ENCODE results near the gene SERGEF.

Gene SERGEF

GRCh38 chr11:18012906-18013781, at the start of gene SERGEF:
Gene SERGEF, minus strand, starts transcription at chr11:18013047. Its CDS starts 37 bp downstream, at chr11:18013010.
- DNase-seq, result peak; percentile 20 to 88 (median 72)

- DNase-seq, result no peak
Observed at GRCh38 chr11:18061351-18061750, 48.5 kb upstream of the SERGEF start.

- DNase-seq, result no peak
Observed at GRCh38 chr11:18056561-18057181, 43.8 kb upstream of the SERGEF start.

GRCh38 chr11:18054511-18055103, 41.8 kb upstream of the SERGEF start:
- no peak for DNase-seq

- no peak for DNase-seq
Observed at GRCh38 chr11:18050848-18051247, 38.0 kb upstream of the SERGEF start.

- DNase-seq, result no peak
Observed at GRCh38 chr11:18046116-18046777, 33.4 kb upstream of the SERGEF start, which contains the start of gene TPH1. Gene TPH1, minus strand, starts transcription at chr11:18046269. Its CDS starts 5,507 bp downstream, at chr11:18040762.

- no peak for DNase-seq
Observed at GRCh38 chr11:18036456-18036855, 23.6 kb upstream of the SERGEF start.

- no peak for DNase-seq
Observed at GRCh38 chr11:18027475-18027874, 14.6 kb upstream of the SERGEF start.

GRCh38 chr11:18022419-18022818, 9.6 kb upstream of the SERGEF start:
- DNase-seq, result no peak

GRCh38 chr11:18019650-18020049, 6.8 kb upstream of the SERGEF start:
- no peak for DNase-seq

- no peak for DNase-seq
Observed at GRCh38 chr11:18016789-18017188, 3.9 kb upstream of the SERGEF start.

- no peak for DNase-seq
Observed at GRCh38 chr11:18014876-18015275, 2.0 kb upstream of the SERGEF start.

GRCh38 chr11:18013790-18014507, 1.1 kb upstream of the SERGEF start:
- DNase-seq, result peak in 4 of 14 donors; percentile 15 to 52 (median 27)

- peak in 8 of 14 donors; percentile 5 to 67 (median 46) for DNase-seq
Observed at GRCh38 chr11:18012122-18012905, 533 bp downstream of the SERGEF start.

- DNase-seq, result peak in 3 of 14 donors; percentile 7 to 33 (median 8)
Observed at GRCh38 chr11:18011633-18012032, 1.2 kb downstream of the SERGEF start.

- DNase-seq, result no peak
Observed at GRCh38 chr11:18010977-18011586, 1.8 kb downstream of the SERGEF start.

- DNase-seq, result no peak
Observed at GRCh38 chr11:18010121-18010670, 2.7 kb downstream of the SERGEF start.

- no peak for DNase-seq
Observed at GRCh38 chr11:18005376-18006129, 7.3 kb downstream of the SERGEF start.

GRCh38 chr11:18001191-18001590, 11.7 kb downstream of the SERGEF start:
- no peak for DNase-seq

GRCh38 chr11:18000760-18001159, 12.1 kb downstream of the SERGEF start:
- no peak for DNase-seq

Measured in C1 segment of cervical spinal cord (tissue), 14 donors.